ENCODE measurements around the gene C19orf12. TPM values are rescaled to one million over a fixed set of nuclear protein-coding genes. Genes with fewer than 3 reads are reported as not detected.

The C19orf12 gene
- total RNA-seq, 5 donors from 2014 or later (not counting 1 experiment from before 2014, with no cell fraction given), result 25.1 to 38.7 (median 34.2) TPM

GRCh38 chr19:29751932-29752331, 36.9 kb upstream of the C19orf12 start:
- Histone ChIP-seq H3K27ac (ENCODE audit: low read length) (no peak overlapping the region), H3K36me3 (ENCODE audit: control insufficient read depth in 2 of 2, extremely low read depth in 1 of 2, insufficient read depth in 1 of 2, low read length in 1 of 2) (no peaks in the 10 kb centered on the region), H3K9me3 (no peaks in the 10 kb centered on the region), H3K4me3 (ENCODE audit: control insufficient read depth in 1 of 2, extremely low read depth in 1 of 2, low read length in 1 of 2) (no peak overlapping the region), H3K27me3 (replicated peaks in 1 of 2; ENCODE audit: control insufficient read depth in 2 of 2, extremely low read depth in 1 of 2, insufficient read depth in 2 of 2, low read length in 1 of 2) (peaks cover 0 to 17% of the 10 kb centered on the region in 2 experiments), H3K4me1 (ENCODE audit: control insufficient read depth in 1 of 2, extremely low read depth in 1 of 2, insufficient read depth in 2 of 2, low read length in 2 of 2) (no peaks in the 10 kb centered on the region)
- no peak for DNase-seq
- 90% methylated on average over 1 of the region's 3 CpGs for WGBS (ENCODE audit: insufficient coverage)
- POLR2A ChIA-PET, result interaction anchor here in 1 of 2 donors (0.7 kb wide), 1 partner anchor 81 kb away, joined by 4 read pairs; no protein-coding TSS in a partner anchor
- no peak for ATAC-seq (replicated peaks in 1 of 4)
- H3K4me1 Mint-ChIP-seq, result no peaks in the 10 kb centered on the region
- no peaks in the 10 kb centered on the region for H3K36me3 Mint-ChIP-seq
- no peaks in the 10 kb centered on the region for H3K9me3 Mint-ChIP-seq
- H3K27ac Mint-ChIP-seq, result no peak overlapping the region
- CTCF ChIA-PET, result no interaction called here
- H3K27me3 Mint-ChIP-seq, result peaks cover 0 to 5% of the 10 kb centered on the region in 2 donors
- H3K4me3 Mint-ChIP-seq, result no peak overlapping the region

- H3K27me3 Mint-ChIP-seq, result peaks cover 0 to 5% of the 10 kb centered on the region in 2 donors
- no peaks in the 10 kb centered on the region for H3K36me3 ChIP-seq (ENCODE audit: control insufficient read depth in 2 of 2, extremely low read depth in 1 of 2, insufficient read depth in 1 of 2, low read length in 1 of 2)
- DNase-seq, result no peak
- ChIA-PET POLR2A (no interaction called here), CTCF (interaction anchor here in 1 of 2 donors (1.0 kb wide), 1 partner anchor 20 kb away, joined by 3 read pairs; no protein-coding TSS in a partner anchor)
- H3K4me3 Mint-ChIP-seq, result no peak overlapping the region
- H3K27ac ChIP-seq (ENCODE audit: low read length), result no peak overlapping the region
- no peaks in the 10 kb centered on the region for H3K4me1 Mint-ChIP-seq
- H3K27ac Mint-ChIP-seq, result no peak overlapping the region
- H3K36me3 Mint-ChIP-seq, result no peaks in the 10 kb centered on the region
- H3K27me3 ChIP-seq (replicated peaks in 1 of 2; ENCODE audit: control insufficient read depth in 2 of 2, extremely low read depth in 1 of 2, insufficient read depth in 2 of 2, low read length in 1 of 2), result peaks cover 0 to 24% of the 10 kb centered on the region in 2 experiments
- H3K4me1 ChIP-seq (ENCODE audit: control insufficient read depth in 1 of 2, extremely low read depth in 1 of 2, insufficient read depth in 2 of 2, low read length in 2 of 2), result no peaks in the 10 kb centered on the region
- no peak overlapping the region for H3K4me3 ChIP-seq (ENCODE audit: control insufficient read depth in 1 of 2, extremely low read depth in 1 of 2, low read length in 1 of 2)
- WGBS (ENCODE audit: insufficient coverage), result 76% methylated on average over 3 of the region's 5 CpGs
- no peak for ATAC-seq (replicated peaks in 1 of 4)
- no peaks in the 10 kb centered on the region for H3K9me3 Mint-ChIP-seq
- no peaks in the 10 kb centered on the region for H3K9me3 ChIP-seq
Observed at GRCh38 chr19:29750001-29750400, 34.9 kb upstream of the C19orf12 start.

GRCh38 chr19:29748996-29749849, 34.2 kb upstream of the C19orf12 start:
- ChIA-PET POLR2A (no interaction called here), CTCF (interaction anchor here (0.7 to 1.0 kb wide), 2 partner anchors 10 to 19 kb away, joined by 3 read pairs; no protein-coding TSS in a partner anchor)
- Histone ChIP-seq H3K36me3 (ENCODE audit: control insufficient read depth in 2 of 2, extremely low read depth in 1 of 2, insufficient read depth in 1 of 2, low read length in 1 of 2) (no peaks in the 10 kb centered on the region), H3K4me3 (ENCODE audit: control insufficient read depth in 1 of 2, extremely low read depth in 1 of 2, low read length in 1 of 2) (no peak overlapping the region), H3K4me1 (ENCODE audit: control insufficient read depth in 1 of 2, extremely low read depth in 1 of 2, insufficient read depth in 2 of 2, low read length in 2 of 2) (no peaks in the 10 kb centered on the region), H3K27me3 (replicated peaks in 1 of 2; ENCODE audit: control insufficient read depth in 2 of 2, extremely low read depth in 1 of 2, insufficient read depth in 2 of 2, low read length in 1 of 2) (peaks cover 0 to 23% of the 10 kb centered on the region in 2 experiments), H3K27ac (ENCODE audit: low read length) (no peak overlapping the region), H3K9me3 (no peaks in the 10 kb centered on the region)
- Mint-ChIP-seq H3K9me3 (no peaks in the 10 kb centered on the region), H3K36me3 (no peaks in the 10 kb centered on the region), H3K27me3 (peaks cover 0 to 5% of the 10 kb centered on the region in 2 donors), H3K4me3 (no peak overlapping the region), H3K4me1 (no peaks in the 10 kb centered on the region), H3K27ac (no peak overlapping the region)
- no peak for DNase-seq
- ATAC-seq (replicated peaks in 1 of 4), result no peak
- 79% methylated on average over 2 of the region's 7 CpGs for WGBS (ENCODE audit: insufficient coverage)

GRCh38 chr19:29745253-29745652, 30.2 kb upstream of the C19orf12 start:
- Histone ChIP-seq H3K27me3 (replicated peaks in 1 of 2; ENCODE audit: control insufficient read depth in 2 of 2, extremely low read depth in 1 of 2, insufficient read depth in 2 of 2, low read length in 1 of 2) (peaks cover 0 to 23% of the 10 kb centered on the region in 2 experiments), H3K36me3 (ENCODE audit: control insufficient read depth in 2 of 2, extremely low read depth in 1 of 2, insufficient read depth in 1 of 2, low read length in 1 of 2) (no peaks in the 10 kb centered on the region), H3K27ac (ENCODE audit: low read length) (no peak overlapping the region), H3K4me3 (ENCODE audit: control insufficient read depth in 1 of 2, extremely low read depth in 1 of 2, low read length in 1 of 2) (no peak overlapping the region), H3K9me3 (no peaks in the 10 kb centered on the region), H3K4me1 (ENCODE audit: control insufficient read depth in 1 of 2, extremely low read depth in 1 of 2, insufficient read depth in 2 of 2, low read length in 2 of 2) (no peaks in the 10 kb centered on the region)
- H3K4me1 Mint-ChIP-seq, result no peaks in the 10 kb centered on the region
- no peak overlapping the region for H3K4me3 Mint-ChIP-seq
- ATAC-seq (replicated peaks in 1 of 4), result no peak
- no peaks in the 10 kb centered on the region for H3K9me3 Mint-ChIP-seq
- no peaks in the 10 kb centered on the region for H3K36me3 Mint-ChIP-seq
- CTCF ChIA-PET, result interaction anchor here in 1 of 2 donors (1.5 kb wide), 1 partner anchor 12 kb away, joined by 4 read pairs; no protein-coding TSS in a partner anchor
- H3K27ac Mint-ChIP-seq, result no peak overlapping the region
- 63% methylated on average over 5 of the region's 6 CpGs for WGBS (ENCODE audit: insufficient coverage)
- peaks cover 0 to 2% of the 10 kb centered on the region in 2 donors for H3K27me3 Mint-ChIP-seq
- DNase-seq, result no peak
- POLR2A ChIA-PET, result no interaction called here

- Histone ChIP-seq H3K36me3 (ENCODE audit: control insufficient read depth in 2 of 2, extremely low read depth in 1 of 2, insufficient read depth in 1 of 2, low read length in 1 of 2) (no peaks in the 10 kb centered on the region), H3K27ac (ENCODE audit: low read length) (no peak overlapping the region), H3K9me3 (no peaks in the 10 kb centered on the region), H3K27me3 (replicated peaks in 1 of 2; ENCODE audit: control insufficient read depth in 2 of 2, extremely low read depth in 1 of 2, insufficient read depth in 2 of 2, low read length in 1 of 2) (peaks cover 0 to 24% of the 10 kb centered on the region in 2 experiments), H3K4me3 (ENCODE audit: control insufficient read depth in 1 of 2, extremely low read depth in 1 of 2, low read length in 1 of 2) (no peak overlapping the region), H3K4me1 (ENCODE audit: control insufficient read depth in 1 of 2, extremely low read depth in 1 of 2, insufficient read depth in 2 of 2, low read length in 2 of 2) (no peaks in the 10 kb centered on the region)
- H3K27me3 Mint-ChIP-seq, result peaks cover 0 to 4% of the 10 kb centered on the region in 2 donors
- no peak for ATAC-seq (replicated peaks in 1 of 4)
- DNase-seq, result no peak
- POLR2A ChIA-PET, result interaction anchor here in 1 of 2 donors (0.6 to 0.7 kb wide), 3 partner anchors 15 to 200 kb away, joined by 3 read pairs; no protein-coding TSS in a partner anchor
- no peak overlapping the region for H3K27ac Mint-ChIP-seq
- no peaks in the 10 kb centered on the region for H3K4me1 Mint-ChIP-seq
- no peaks in the 10 kb centered on the region for H3K36me3 Mint-ChIP-seq
- no peaks in the 10 kb centered on the region for H3K9me3 Mint-ChIP-seq
- no peak overlapping the region for H3K4me3 Mint-ChIP-seq
- CTCF ChIA-PET, result interaction anchor here in 1 of 2 donors (1.5 kb wide), 1 partner anchor 10 kb away, joined by 4 read pairs; no protein-coding TSS in a partner anchor
Observed at GRCh38 chr19:29743681-29744080, 28.6 kb upstream of the C19orf12 start.

GRCh38 chr19:29741776-29742175, 26.7 kb upstream of the C19orf12 start:
- Mint-ChIP-seq H3K27ac (no peak overlapping the region), H3K36me3 (no peaks in the 10 kb centered on the region), H3K4me3 (no peak overlapping the region), H3K27me3 (peaks cover 0 to 6% of the 10 kb centered on the region in 2 donors), H3K4me1 (no peaks in the 10 kb centered on the region), H3K9me3 (no peaks in the 10 kb centered on the region)
- Histone ChIP-seq H3K27ac (ENCODE audit: low read length) (no peak overlapping the region), H3K27me3 (replicated peaks in 1 of 2; ENCODE audit: control insufficient read depth in 2 of 2, extremely low read depth in 1 of 2, insufficient read depth in 2 of 2, low read length in 1 of 2) (peaks cover 0 to 40% of the 10 kb centered on the region in 2 experiments), H3K4me1 (ENCODE audit: control insufficient read depth in 1 of 2, extremely low read depth in 1 of 2, insufficient read depth in 2 of 2, low read length in 2 of 2) (no peaks in the 10 kb centered on the region), H3K36me3 (ENCODE audit: control insufficient read depth in 2 of 2, extremely low read depth in 1 of 2, insufficient read depth in 1 of 2, low read length in 1 of 2) (no peaks in the 10 kb centered on the region), H3K9me3 (no peaks in the 10 kb centered on the region), H3K4me3 (ENCODE audit: control insufficient read depth in 1 of 2, extremely low read depth in 1 of 2, low read length in 1 of 2) (no peak overlapping the region)
- ChIA-PET CTCF (interaction anchor here in 1 of 2 donors (1.4 kb wide), 1 partner anchor 11 kb away, joined by 4 read pairs; no protein-coding TSS in a partner anchor), POLR2A (no interaction called here)
- 73% methylated on average over 3 of the region's 5 CpGs for WGBS (ENCODE audit: insufficient coverage)
- no peak for DNase-seq
- ATAC-seq (replicated peaks in 1 of 4), result no peak
